NCI-H524 (cell line): ENCODE data around the gene KCNIP2.
A peak's percentile ranks its signal among the peaks of the same experiment; 100 is the strongest.

Source experiments
- DNase-seq, 2 experiments: peaks; one replicate each; lab custom pipeline; 2025; lab: John Stamatoyannopoulos, UW

The KCNIP2 gene

GRCh38 chr10:101782811-101783735 is 60.5 kb downstream of the KCNIP2 start, which contains the start of gene NPM3:
Gene NPM3 (minus strand): TSS chr10:101783446. CDS start chr10:101783390, 56 bp downstream.
- peak; percentile 31 to 55 for DNase-seq

GRCh38 chr10:101781984-101782810 is 61.4 kb downstream of the KCNIP2 start:
- no peak for DNase-seq

GRCh38 chr10:101781655-101781983 is 62.0 kb downstream of the KCNIP2 start:
- DNase-seq: no peak

GRCh38 chr10:101780818-101781654 is 62.6 kb downstream of the KCNIP2 start:
- DNase-seq: peak; percentile 74 to 83

- DNase-seq: no peak
These were observed 63.3 kb downstream of the KCNIP2 start for GRCh38 chr10:101780187-101780817.

GRCh38 chr10:101779544-101780186 is 63.9 kb downstream of the KCNIP2 start:
- peak; percentile 8 to 31 for DNase-seq

- DNase-seq: no peak
These were observed 64.6 kb downstream of the KCNIP2 start for GRCh38 chr10:101778781-101779543.

- DNase-seq: no peak
These were observed 65.3 kb downstream of the KCNIP2 start for GRCh38 chr10:101778151-101778780.

- DNase-seq: no peak
These were observed 65.9 kb downstream of the KCNIP2 start for GRCh38 chr10:101777619-101778145.

- no peak for DNase-seq
These were observed 67.3 kb downstream of the KCNIP2 start for GRCh38 chr10:101776161-101776817.
